SK-MEL-5 (cell line): ENCODE results near the gene EYA2. TPM values are rescaled to one million over a fixed set of nuclear protein-coding genes. Genes with fewer than 3 reads are reported as not detected.

Experiments
- DNase-seq: peaks from one replicate; pipeline ENCODE4 v3.0.0-alpha.2; 2016; ENCODE audit warnings: low read depth, low spot score
- in situ Hi-C: cut with HindIII; loops from 2 replicates; pipeline ENCODE4 v1.10.0; 2016; ENCODE audit warnings: low sequenced_read_pairs, high pct_unique_total_duplicates, low pct_unique_long_range_greater_than_20kb
- total RNA-seq: library from RNA; depleted of rRNA; stranded (reverse); fragments of >200 nt; shearing (Covaris generic); gene quantifications from 2 replicates; pipeline ENCODE4 v1.2.3, GENCODE V29; 2014

EYA2 gene
- total RNA-seq, 1 experiment from 2014 or later: not detected

GRCh38 chr20:47144463-47144862, 249.8 kb downstream of the EYA2 start:
- in situ Hi-C loops: no loop called here
- no peak for DNase-seq

GRCh38 chr20:47146686-47147085, 252.0 kb downstream of the EYA2 start:
- peak; percentile 32 for DNase-seq
- in situ Hi-C loops: no loop called here

GRCh38 chr20:47148059-47148458, 253.4 kb downstream of the EYA2 start:
- in situ Hi-C loops: no loop called here
- DNase-seq: no peak

- DNase-seq: no peak
- in situ Hi-C loops: no loop called here
Measured at GRCh38 chr20:47149939-47150338, 255.3 kb downstream of the EYA2 start.

GRCh38 chr20:47150403-47151152, 255.9 kb downstream of the EYA2 start:
- in situ Hi-C loops: no loop called here
- peak; percentile 85 for DNase-seq

- in situ Hi-C loops: no loop called here
- DNase-seq: no peak
Measured at GRCh38 chr20:47152068-47152467, 257.4 kb downstream of the EYA2 start.

GRCh38 chr20:47154089-47154488, 259.4 kb downstream of the EYA2 start:
- in situ Hi-C loops: no loop called here
- no peak for DNase-seq

- in situ Hi-C loops: no loop called here
- no peak for DNase-seq
Measured at GRCh38 chr20:47156301-47157137, 261.9 kb downstream of the EYA2 start.

GRCh38 chr20:47159166-47159565, 264.5 kb downstream of the EYA2 start:
- in situ Hi-C loops: no loop called here

GRCh38 chr20:47160240-47160639, 265.6 kb downstream of the EYA2 start:
- no peak for DNase-seq
- in situ Hi-C loops: no loop called here

More at GRCh38 chr20:47159166-47159565, 264.5 kb downstream of the EYA2 start:
- DNase-seq: no peak

- DNase-seq: no peak
- in situ Hi-C loops: no loop called here
Measured at GRCh38 chr20:47160992-47161391, 266.3 kb downstream of the EYA2 start.

GRCh38 chr20:47161411-47161810, 266.8 kb downstream of the EYA2 start:
- no peak for DNase-seq
- in situ Hi-C loops: no loop called here

- DNase-seq: no peak
- in situ Hi-C loops: no loop called here
Measured at GRCh38 chr20:47164140-47164539, 269.5 kb downstream of the EYA2 start.

GRCh38 chr20:47165376-47165865, 270.8 kb downstream of the EYA2 start:
- in situ Hi-C loops: no loop called here
- no peak for DNase-seq

- in situ Hi-C loops: no loop called here
- no peak for DNase-seq
Measured at GRCh38 chr20:47167846-47168245, 273.2 kb downstream of the EYA2 start.

- no peak for DNase-seq
- in situ Hi-C loops: no loop called here
Measured at GRCh38 chr20:47172579-47172978, 277.9 kb downstream of the EYA2 start.

GRCh38 chr20:47173596-47174216, 279.1 kb downstream of the EYA2 start:
- no peak for DNase-seq
- in situ Hi-C loops: no loop called here
